Measurements from ENCODE around the gene DVL3.
A peak's percentile ranks its signal among the peaks of the same experiment; 100 is the strongest.
"Not testable (repeated sequence)": the region's sequence is repeated elsewhere in the genome, so short reads cannot be mapped to it uniquely, and the experiment has no call there.

Gene DVL3

DNA sequence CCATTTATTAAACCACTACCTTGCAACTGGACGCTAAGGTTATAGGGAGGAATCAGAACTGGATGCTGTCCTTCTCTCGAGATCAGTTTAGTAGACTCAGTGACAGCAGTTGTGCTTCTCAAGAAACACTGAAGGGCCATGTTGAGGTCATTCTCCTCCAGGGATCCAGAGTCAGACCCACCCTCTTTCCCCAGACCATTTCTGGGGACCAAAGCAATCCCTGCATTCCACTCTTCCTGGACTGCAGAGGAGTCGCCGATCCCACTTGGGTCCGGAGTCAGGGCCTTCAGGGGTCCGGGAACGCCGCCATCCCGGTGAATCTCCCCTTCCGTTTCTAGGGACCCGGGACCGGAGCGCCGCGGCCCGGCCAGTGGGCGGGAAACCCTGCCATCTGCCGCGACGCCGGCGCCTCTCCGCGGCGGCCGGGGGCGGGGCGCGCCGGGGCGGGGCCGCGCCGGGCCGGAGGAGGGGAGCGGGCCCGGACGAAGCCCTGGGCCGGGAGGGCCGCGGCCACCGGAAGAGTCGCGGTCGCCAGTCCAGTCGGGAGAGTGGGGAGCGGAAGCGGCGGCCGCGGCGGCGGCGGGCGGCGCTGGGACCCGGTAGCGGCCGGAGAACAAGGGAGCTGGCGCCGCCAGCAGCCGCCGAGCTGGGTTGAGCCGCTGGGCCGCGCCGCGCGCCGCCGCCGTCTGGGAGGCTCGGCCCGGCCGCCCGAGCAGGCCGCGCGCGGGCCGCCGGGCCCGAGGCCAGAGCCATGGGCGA lies at the start of gene DVL3:
Gene DVL3, plus strand, starts transcription at position 493 of the 759 bp plus-strand sequence. Its CDS starts 259 bp downstream, at position 752.
- DNase-seq: peak; percentile 54

GRCh38 chr3:184110316-184110725 lies 44.9 kb upstream of the DVL3 start:
- DNase-seq: no peak

DNA sequence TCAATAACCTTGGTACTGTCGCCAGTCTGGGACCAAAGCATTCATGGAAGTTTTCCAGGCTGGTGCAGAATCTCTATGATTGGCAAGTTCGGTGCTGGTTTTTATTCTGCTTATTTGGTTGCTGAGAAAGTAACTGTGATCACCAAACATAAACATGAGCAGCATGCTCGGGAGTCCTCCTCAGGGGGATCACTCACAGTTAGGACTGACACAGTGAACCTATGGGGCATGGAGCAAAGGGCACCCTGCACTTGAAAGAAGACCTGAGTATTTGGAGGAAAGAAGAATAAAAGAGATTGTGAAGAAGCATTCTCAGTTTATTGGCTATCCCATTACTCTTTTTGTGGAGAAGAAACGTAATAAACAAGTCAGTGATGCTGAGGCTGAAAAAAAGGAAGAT lies 39.2 kb upstream of the DVL3 start:
- no peak for DNase-seq

GRCh38 chr3:184117636-184118035 lies 37.5 kb upstream of the DVL3 start:
- no peak for DNase-seq

DNA sequence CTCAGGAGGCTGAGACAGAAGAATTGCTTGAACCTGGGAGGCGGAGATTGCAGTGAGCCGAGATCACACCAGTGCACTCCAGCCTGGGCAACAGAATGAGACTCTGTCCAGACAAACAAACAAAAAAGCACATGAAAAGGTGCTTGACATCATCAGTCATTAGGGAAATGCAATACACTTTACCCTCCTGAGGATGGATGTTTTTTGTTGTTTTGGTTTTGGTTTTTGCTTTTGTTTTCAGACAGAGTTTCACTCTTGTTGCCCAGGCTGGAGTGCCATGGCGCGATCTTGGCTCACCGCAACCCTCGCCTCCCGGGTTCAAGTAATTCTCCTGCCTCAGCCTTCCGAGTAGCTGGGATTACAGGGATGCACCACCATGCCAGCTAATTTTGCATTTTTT lies 34.1 kb upstream of the DVL3 start:
- not testable (repeated sequence) for DNase-seq

- no peak for DNase-seq
These were observed 29.2 kb upstream of the DVL3 start for GRCh38 chr3:184126006-184126405.

- DNase-seq: no peak
These were observed 26.2 kb upstream of the DVL3 start for GRCh38 chr3:184129012-184129411.

DNA sequence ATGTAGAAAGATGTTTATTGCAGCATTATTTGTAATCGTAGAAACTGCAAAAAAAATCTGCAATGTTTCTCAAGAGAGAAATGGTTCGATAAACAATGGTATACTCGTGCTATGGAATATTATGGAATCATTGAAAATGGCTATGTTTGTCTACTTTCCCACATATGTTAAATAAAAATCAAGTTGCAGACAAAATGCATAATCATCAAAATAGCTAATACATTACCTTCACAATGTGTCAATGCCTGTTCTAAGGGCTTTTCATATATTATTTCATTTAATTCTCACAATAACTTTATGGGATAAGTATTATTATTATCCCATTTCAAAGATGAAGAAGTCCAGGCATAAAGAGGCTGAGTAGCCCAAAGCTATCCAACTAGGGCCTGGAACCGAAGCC lies 22.2 kb upstream of the DVL3 start:
- DNase-seq: no peak

- DNase-seq: peak; percentile 60
These were observed 21.1 kb upstream of the DVL3 start for GRCh38 chr3:184133840-184134745.

- no peak for DNase-seq
These were observed 20.4 kb upstream of the DVL3 start for GRCh38 chr3:184134746-184135148.

DNA sequence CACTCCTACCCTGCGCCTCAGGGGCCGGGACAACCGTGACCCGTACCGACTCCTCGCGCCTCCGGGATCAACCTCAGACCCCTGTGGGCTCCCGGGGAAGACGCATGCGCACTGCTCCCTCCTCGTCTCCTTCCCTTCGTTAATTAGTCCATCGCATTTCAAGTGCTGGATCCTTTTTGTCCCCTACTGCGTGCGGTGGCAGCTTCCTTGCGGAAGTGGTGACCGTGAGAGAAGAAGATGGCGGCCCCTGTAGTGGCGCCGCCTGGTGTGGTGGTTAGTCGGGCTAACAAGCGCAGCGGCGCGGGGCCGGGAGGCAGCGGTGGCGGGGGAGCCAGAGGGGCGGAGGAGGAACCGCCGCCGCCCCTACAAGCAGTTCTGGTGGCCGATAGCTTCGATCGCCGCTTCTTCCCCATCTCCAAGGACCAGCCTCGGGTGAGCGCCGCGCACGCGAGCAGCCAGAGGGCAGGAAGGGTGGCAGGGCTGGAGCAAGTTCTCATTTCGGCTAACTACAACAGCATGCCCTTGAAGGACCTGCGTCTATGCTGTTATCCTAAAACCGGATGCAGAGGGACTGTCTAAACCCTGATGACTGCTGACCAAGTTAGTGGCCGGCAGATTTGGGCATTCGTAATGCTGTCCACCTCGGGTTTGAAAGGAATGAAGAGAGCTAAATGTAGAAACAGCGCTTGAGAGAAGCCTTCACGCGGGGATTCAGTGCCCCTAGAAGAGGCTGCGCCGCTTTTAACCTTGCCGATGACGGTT lies 19.8 kb upstream of the DVL3 start, which contains the start of gene EIF2B5:
Gene EIF2B5, plus strand, starts transcription at position 210 of the 762 bp plus-strand sequence. Its CDS starts 28 bp downstream, at position 238.
- DNase-seq: peak; percentile 88

DNA sequence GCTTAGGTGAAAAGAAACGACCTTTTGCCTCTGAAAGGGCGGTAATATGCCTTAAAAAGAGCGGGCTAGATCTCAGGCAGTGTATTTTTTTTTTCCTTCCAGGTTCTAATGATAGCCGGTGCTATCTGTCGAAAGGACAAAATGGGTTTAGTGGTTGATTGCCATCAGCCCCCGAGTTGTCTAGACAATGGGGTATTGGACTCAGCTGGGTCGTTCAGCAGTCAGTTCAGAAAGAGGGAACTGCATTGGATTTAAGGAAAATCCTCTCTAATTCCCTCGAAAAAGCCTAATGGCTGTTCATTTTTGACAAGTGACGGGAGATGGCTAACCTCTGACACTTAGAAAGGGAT lies 19.3 kb upstream of the DVL3 start:
- no peak for DNase-seq

DNA sequence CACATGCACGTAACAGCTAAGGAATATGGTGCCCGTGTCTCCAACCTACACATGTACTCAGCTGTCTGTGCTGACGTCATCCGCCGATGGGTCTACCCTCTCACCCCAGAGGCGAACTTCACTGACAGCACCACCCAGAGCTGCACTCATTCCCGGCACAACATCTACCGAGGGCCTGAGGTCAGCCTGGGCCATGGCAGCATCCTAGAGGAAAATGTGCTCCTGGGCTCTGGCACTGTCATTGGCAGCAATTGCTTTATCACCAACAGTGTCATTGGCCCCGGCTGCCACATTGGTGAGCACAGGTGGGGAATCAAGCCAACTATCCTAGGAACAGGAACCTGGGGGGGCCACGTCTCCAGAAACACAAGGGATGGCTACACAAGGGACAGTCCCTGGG lies 14.7 kb upstream of the DVL3 start:
- no peak for DNase-seq

GRCh38 chr3:184142199-184142598 lies 13.0 kb upstream of the DVL3 start:
- no peak for DNase-seq

DNA sequence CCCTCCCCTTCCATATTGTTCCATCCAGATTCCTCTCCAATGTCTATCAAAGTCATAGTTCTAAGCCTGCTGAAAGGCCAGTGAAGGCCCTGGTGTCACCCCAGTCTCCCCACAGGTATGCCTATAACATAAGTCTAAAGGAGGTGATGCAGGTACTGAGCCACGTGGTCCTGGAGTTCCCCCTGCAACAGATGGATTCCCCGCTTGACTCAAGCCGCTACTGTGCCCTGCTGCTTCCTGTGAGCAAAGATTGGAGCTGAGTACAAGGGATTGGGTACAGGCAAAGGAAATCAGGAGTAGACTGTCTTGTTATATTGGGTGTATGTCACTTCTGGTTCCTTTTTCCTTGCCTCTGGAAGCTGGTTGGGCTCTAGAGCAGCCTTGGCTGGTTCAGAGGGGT lies 11.8 kb upstream of the DVL3 start:
- no peak for DNase-seq

GRCh38 chr3:184144505-184144904 lies 10.7 kb upstream of the DVL3 start:
- DNase-seq: no peak

- peak; percentile 23 for DNase-seq
These were observed 10.1 kb upstream of the DVL3 start for GRCh38 chr3:184145111-184145524.

DNA sequence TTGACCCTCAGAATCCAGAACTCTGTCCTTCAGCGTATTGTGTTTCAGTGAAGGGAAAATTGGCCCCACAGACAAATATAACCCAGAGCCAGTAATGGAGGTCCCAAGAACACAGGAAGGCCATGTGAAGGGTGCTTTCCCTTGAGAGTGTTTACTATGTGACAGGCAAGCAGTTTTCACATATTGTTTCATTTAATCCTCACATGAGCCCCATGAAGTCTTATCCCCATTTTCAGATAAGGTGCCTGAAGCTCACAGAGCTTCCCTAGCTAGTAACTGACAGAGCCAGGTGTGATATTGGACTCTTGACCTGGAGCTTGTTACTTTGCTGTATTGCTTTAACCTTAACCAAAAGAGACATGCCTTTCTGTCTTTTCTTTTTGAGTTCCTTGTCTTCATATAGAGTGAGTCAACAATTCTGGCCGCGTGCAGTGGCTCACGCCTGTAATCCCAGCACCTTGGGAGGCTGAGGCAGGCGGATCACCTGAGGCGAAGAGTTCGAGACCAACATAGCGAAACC lies 9.4 kb upstream of the DVL3 start:
- DNase-seq: no peak

- DNase-seq: no peak
These were observed 7.1 kb upstream of the DVL3 start for GRCh38 chr3:184148076-184148475.

GRCh38 chr3:184149123-184149522 lies 6.1 kb upstream of the DVL3 start:
- DNase-seq: no peak

DNA sequence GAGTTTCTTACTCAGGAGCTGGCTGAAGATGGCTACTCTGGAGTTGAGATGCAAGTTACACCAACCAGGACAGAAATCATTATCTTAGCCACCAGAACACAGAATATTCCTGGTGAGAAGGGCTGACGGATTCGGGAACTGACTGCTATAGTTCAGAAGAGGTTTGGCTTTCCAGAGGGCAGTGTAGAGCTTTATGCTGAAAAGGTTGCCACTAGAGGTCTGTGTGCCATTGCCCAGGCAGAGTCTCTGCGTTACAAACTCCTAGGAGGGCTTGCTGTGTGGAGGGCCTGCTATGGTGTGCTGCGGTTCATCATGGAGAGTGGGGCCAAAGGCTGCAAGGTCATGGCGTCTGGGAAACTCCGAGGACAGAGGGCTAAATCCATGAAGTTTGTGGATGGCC lies 5.4 kb upstream of the DVL3 start:
- not testable (repeated sequence) for DNase-seq

- DNase-seq: peak; percentile 66
These were observed 706 bp downstream of the DVL3 start for GRCh38 chr3:184155644-184156521.

Measured in activated naive CD4-positive, alpha-beta T cell treated with Interleukin-2 at 50 U/mL for 16 hours (primary cell).